HG03025 (cell line): Measurements from ENCODE around the gene MUC5B.
"Not testable (repeated sequence)": the region's sequence is repeated elsewhere in the genome, so short reads cannot be mapped to it uniquely, and the experiment has no call there.

Experiments
- ATAC-seq: cut with Tn5 transposase; IDR thresholded peaks from one replicate; pipeline ENCODE4 v1.9.1; 2021; ENCODE audit warnings: mild to moderate bottlenecking, moderate library complexity; ENCODE audit not compliant: unreplicated experiment, low FRiP score

The MUC5B gene

GRCh38 chr11:1202776-1203504 is 19.9 kb upstream of the MUC5B start:
- ATAC-seq, result no peak

GRCh38 chr11:1203505-1204271 is 19.2 kb upstream of the MUC5B start:
- no peak for ATAC-seq

GRCh38 chr11:1204381-1205101 is 18.3 kb upstream of the MUC5B start:
- no peak for ATAC-seq

- no peak for ATAC-seq
These were observed 17.5 kb upstream of the MUC5B start for GRCh38 chr11:1205121-1205986.

- no peak for ATAC-seq
These were observed 16.9 kb upstream of the MUC5B start for GRCh38 chr11:1205987-1206331.

GRCh38 chr11:1206391-1207271 is 16.2 kb upstream of the MUC5B start:
- no peak for ATAC-seq

GRCh38 chr11:1207401-1208143 is 15.3 kb upstream of the MUC5B start:
- no peak for ATAC-seq

- no peak for ATAC-seq
These were observed 14.8 kb upstream of the MUC5B start for GRCh38 chr11:1208144-1208393.

GRCh38 chr11:1208394-1209261 is 14.2 kb upstream of the MUC5B start:
- no peak for ATAC-seq

GRCh38 chr11:1209371-1210057 is 13.4 kb upstream of the MUC5B start:
- ATAC-seq, result no peak

GRCh38 chr11:1211838-1212237 is 11.0 kb upstream of the MUC5B start:
- no peak for ATAC-seq

- not testable (repeated sequence) for ATAC-seq
These were observed 7.0 kb upstream of the MUC5B start for GRCh38 chr11:1215826-1216225.

GRCh38 chr11:1217151-1217550 is 5.7 kb upstream of the MUC5B start:
- no peak for ATAC-seq

- no peak for ATAC-seq
These were observed 4.5 kb upstream of the MUC5B start for GRCh38 chr11:1218256-1218787.

- no peak for ATAC-seq
These were observed 3.9 kb upstream of the MUC5B start for GRCh38 chr11:1218788-1219445.

GRCh38 chr11:1219446-1219833 is 3.4 kb upstream of the MUC5B start:
- ATAC-seq, result no peak
